ENCODE data around the gene SERPINB7. TPM values are rescaled to one million over a fixed set of nuclear protein-coding genes. Genes with fewer than 3 reads are reported as not detected.

Gene SERPINB7
- total and polyA plus RNA-seq, 2 donors from 2014 or later, result 0.45 to 0.47 TPM

DNA sequence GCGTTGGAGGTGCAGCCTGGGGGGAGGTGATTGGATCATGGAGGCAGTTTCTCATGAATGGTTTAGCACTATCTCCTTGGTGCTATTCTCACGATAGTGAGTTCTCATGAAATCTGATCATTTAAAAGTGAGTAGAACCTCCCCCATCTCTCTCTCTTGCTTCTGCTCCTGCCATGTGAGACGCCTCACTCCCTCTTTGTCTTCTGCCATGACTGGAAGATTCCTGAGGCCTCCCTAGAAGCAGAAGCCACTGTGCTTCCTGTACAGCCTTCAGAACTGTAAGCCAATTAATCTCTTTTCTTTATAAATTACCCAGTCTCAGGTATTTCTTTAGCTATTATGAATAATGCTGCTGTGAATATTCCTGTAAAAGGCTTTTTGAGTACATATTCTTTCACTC is 52.9 kb downstream of the SERPINB7 start:
- TF ChIP-seq, protein P1, sequence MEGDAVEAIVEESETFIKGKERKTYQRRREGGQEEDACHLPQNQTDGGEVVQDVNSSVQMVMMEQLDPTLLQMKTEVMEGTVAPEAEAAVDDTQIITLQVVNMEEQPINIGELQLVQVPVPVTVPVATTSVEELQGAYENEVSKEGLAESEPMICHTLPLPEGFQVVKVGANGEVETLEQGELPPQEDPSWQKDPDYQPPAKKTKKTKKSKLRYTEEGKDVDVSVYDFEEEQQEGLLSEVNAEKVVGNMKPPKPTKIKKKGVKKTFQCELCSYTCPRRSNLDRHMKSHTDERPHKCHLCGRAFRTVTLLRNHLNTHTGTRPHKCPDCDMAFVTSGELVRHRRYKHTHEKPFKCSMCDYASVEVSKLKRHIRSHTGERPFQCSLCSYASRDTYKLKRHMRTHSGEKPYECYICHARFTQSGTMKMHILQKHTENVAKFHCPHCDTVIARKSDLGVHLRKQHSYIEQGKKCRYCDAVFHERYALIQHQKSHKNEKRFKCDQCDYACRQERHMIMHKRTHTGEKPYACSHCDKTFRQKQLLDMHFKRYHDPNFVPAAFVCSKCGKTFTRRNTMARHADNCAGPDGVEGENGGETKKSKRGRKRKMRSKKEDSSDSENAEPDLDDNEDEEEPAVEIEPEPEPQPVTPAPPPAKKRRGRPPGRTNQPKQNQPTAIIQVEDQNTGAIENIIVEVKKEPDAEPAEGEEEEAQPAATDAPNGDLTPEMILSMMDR (IDR thresholded peaks at IDR 0.05; ENCODE audit: borderline replicate concordance, extremely low read depth, insufficient read depth), result no peak
- Histone ChIP-seq H3K27me3 (ENCODE audit: control insufficient read depth, insufficient read depth, low read length) (no peaks in the 10 kb centered on the region), H3K27ac (ENCODE audit: low read depth in 2 of 2, low read length in 2 of 2) (no peak overlapping the region), H3K4me3 (ENCODE audit: low read length in 3 of 3) (no peak overlapping the region), H3K9ac (ENCODE audit: low read length in 3 of 3) (no peak overlapping the region), H3K9me3 (ENCODE audit: control insufficient read depth in 2 of 3, insufficient read depth in 1 of 3, low read length in 3 of 3) (no peaks in the 10 kb centered on the region), H3K4me1 (ENCODE audit: control insufficient read depth in 2 of 3, insufficient read depth in 2 of 3, low read depth in 1 of 3, low read length in 3 of 3) (no peaks in the 10 kb centered on the region), H3K36me3 (ENCODE audit: control insufficient read depth in 2 of 3, insufficient read depth in 3 of 3, low read length in 3 of 3) (no peaks in the 10 kb centered on the region)
- FAIRE-seq, result no peak
- intact Hi-C loops (cut with DNase I), result no loop called here
- no peak for DNase-seq

GRCh38 chr18:63828656-63829055 is 53.4 kb downstream of the SERPINB7 start:
- no peaks in the 10 kb centered on the region for H3K36me3 ChIP-seq (ENCODE audit: control insufficient read depth in 2 of 3, insufficient read depth in 3 of 3, low read length in 3 of 3)
- DNase-seq (no peak), FAIRE-seq (no peak)
- no peaks in the 10 kb centered on the region for H3K27me3 ChIP-seq (ENCODE audit: control insufficient read depth, insufficient read depth, low read length)
- no peaks in the 10 kb centered on the region for H3K4me1 ChIP-seq (ENCODE audit: control insufficient read depth in 2 of 3, insufficient read depth in 2 of 3, low read depth in 1 of 3, low read length in 3 of 3)
- no peak overlapping the region for H3K27ac ChIP-seq (ENCODE audit: low read depth in 2 of 2, low read length in 2 of 2)
- intact Hi-C loops (cut with DNase I), result no loop called here
- H3K9ac ChIP-seq (ENCODE audit: low read length in 3 of 3), result no peak overlapping the region
- no peak overlapping the region for H3K4me3 ChIP-seq (ENCODE audit: low read length in 3 of 3)
- no peaks in the 10 kb centered on the region for H3K9me3 ChIP-seq (ENCODE audit: control insufficient read depth in 2 of 3, insufficient read depth in 1 of 3, low read length in 3 of 3)
- TF ChIP-seq, protein P1 (IDR thresholded peaks at IDR 0.05; ENCODE audit: borderline replicate concordance, extremely low read depth, insufficient read depth), result no peak

DNA sequence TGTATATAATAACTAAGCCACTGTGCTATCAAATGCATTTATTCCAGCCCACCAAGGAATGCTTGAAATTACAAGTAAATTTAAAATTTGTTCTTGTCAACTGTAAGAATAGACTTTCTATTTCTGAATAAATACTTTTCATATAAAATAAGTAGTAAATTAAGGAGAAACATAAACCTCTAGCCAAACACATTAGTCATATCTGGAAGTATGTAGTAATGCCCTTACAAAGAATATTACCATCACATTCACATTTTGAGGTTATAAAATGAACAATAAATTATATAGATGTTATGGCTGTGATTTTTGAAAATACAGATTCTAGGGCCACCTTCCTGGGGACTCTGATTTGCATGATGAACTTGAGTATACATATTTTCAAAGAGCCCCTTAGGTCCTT is 54.7 kb downstream of the SERPINB7 start:
- intact Hi-C loops (cut with DNase I), result no loop called here
- Histone ChIP-seq H3K36me3 (ENCODE audit: control insufficient read depth in 2 of 3, insufficient read depth in 3 of 3, low read length in 3 of 3) (no peaks in the 10 kb centered on the region), H3K9me3 (ENCODE audit: control insufficient read depth in 2 of 3, insufficient read depth in 1 of 3, low read length in 3 of 3) (no peaks in the 10 kb centered on the region), H3K4me1 (ENCODE audit: control insufficient read depth in 2 of 3, insufficient read depth in 2 of 3, low read depth in 1 of 3, low read length in 3 of 3) (no peaks in the 10 kb centered on the region), H3K9ac (ENCODE audit: low read length in 3 of 3) (no peak overlapping the region), H3K27me3 (ENCODE audit: control insufficient read depth, insufficient read depth, low read length) (no peaks in the 10 kb centered on the region), H3K27ac (ENCODE audit: low read depth in 2 of 2, low read length in 2 of 2) (no peak overlapping the region), H3K4me3 (ENCODE audit: low read length in 3 of 3) (no peak overlapping the region)
- no peak for DNase-seq
- TF ChIP-seq, protein P1 (IDR thresholded peaks at IDR 0.05; ENCODE audit: borderline replicate concordance, extremely low read depth, insufficient read depth), result no peak
- FAIRE-seq, result no peak

- Histone ChIP-seq H3K4me1 (ENCODE audit: control insufficient read depth in 2 of 3, insufficient read depth in 2 of 3, low read depth in 1 of 3, low read length in 3 of 3) (no peaks in the 10 kb centered on the region), H3K4me3 (ENCODE audit: low read length in 3 of 3) (no peak overlapping the region), H3K36me3 (ENCODE audit: control insufficient read depth in 2 of 3, insufficient read depth in 3 of 3, low read length in 3 of 3) (no peaks in the 10 kb centered on the region), H3K9me3 (ENCODE audit: control insufficient read depth in 2 of 3, insufficient read depth in 1 of 3, low read length in 3 of 3) (no peaks in the 10 kb centered on the region), H3K27me3 (ENCODE audit: control insufficient read depth, insufficient read depth, low read length) (no peaks in the 10 kb centered on the region), H3K27ac (ENCODE audit: low read depth in 2 of 2, low read length in 2 of 2) (no peak overlapping the region), H3K9ac (ENCODE audit: low read length in 3 of 3) (no peak overlapping the region)
- intact Hi-C loops (cut with DNase I), result no loop called here
- TF ChIP-seq, protein P1 (IDR thresholded peaks at IDR 0.05; ENCODE audit: borderline replicate concordance, extremely low read depth, insufficient read depth), result no peak
- FAIRE-seq (no peak), DNase-seq (no peak)
Observed at GRCh38 chr18:63831080-63831788, 56.0 kb downstream of the SERPINB7 start.

Data from kidney (tissue), 14 donors.